Type B pancreatic cell (in vitro differentiated cells): Measurements from ENCODE around the gene ADIRF. TPM values are rescaled to one million over a fixed set of nuclear protein-coding genes. Genes with fewer than 3 reads are reported as not detected.

ENCODE experiments used
- DNase-seq: peaks from one replicate; pipeline ENCODE4 v3.0.0; 2021; ENCODE audit warnings: mixed read lengths; ENCODE audit not compliant: unreplicated experiment; ENCODE audit errors: extremely low spot score
- H3K27ac Mint-ChIP-seq: 2 replicates; pipeline ENCODE4 v1.8.0; 2021; ENCODE audit warnings: mild to moderate bottlenecking, mixed read lengths
- H3K27me3 Mint-ChIP-seq: 2 replicates; pipeline ENCODE4 v1.8.0; 2021; ENCODE audit warnings: mixed read lengths
- H3K36me3 Mint-ChIP-seq: 2 replicates; pipeline ENCODE4 v1.8.0; 2021; ENCODE audit warnings: mixed read lengths
- H3K4me1 Mint-ChIP-seq: one replicate; pipeline ENCODE4 v1.8.0; 2021; ENCODE audit warnings: mixed read lengths; ENCODE audit not compliant: unreplicated experiment
- H3K4me3 Mint-ChIP-seq: 2 replicates; pipeline ENCODE4 v1.8.0; 2021; ENCODE audit warnings: mild to moderate bottlenecking, mixed read lengths
- H3K9me3 Mint-ChIP-seq: 2 replicates; pipeline ENCODE4 v1.8.0; 2021; ENCODE audit warnings: mixed read lengths
- total RNA-seq: library from RNA; stranded (reverse); gene quantifications from 2 replicates; pipeline ENCODE4 v1.2.1, GENCODE V29; 2021; ENCODE audit warnings: low replicate concordance
- TF ChIP-seq, protein P1 (sequence below): fragments of 200-600 bp; sonication (generic); conservative IDR thresholded peaks from 2 replicates; pipeline ENCODE4 v1.5.0; 2021; ENCODE audit warnings: antibody characterized with exemption, mild to moderate bottlenecking

The ADIRF gene
- total RNA-seq, 1 donor from 2014 or later: not detected

DNA sequence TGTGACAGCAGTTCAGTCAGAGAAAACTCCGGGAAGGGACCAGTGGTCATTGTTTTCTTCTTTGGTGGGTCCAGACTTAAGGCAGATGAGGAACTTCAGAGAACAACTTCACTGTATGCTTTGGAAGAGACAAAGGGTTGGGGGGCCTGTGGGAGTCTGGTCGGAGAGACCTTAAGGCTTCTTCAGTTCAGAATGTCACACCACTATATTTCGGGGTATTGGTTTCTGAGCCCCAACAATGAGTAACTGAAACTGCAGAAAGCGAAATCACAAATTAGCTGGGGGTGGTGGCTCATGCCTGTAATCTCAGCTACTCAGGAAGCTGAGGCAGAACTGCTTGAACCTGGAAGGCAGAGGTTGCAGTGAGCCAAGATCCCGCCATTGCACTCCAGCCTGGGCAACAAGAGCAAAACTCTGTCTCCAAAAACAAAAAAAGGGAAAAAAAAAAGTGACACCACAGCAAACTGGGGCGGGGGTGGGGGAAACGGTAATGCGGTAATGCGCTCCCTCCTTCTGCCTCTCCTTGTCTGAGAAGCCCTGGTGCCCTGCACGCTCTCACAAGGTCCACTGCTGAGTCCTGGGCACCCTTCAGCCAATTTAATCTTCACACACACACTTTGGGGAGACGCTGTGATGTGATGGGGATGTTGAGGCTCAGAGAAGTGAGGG, 2.2 kb upstream of the ADIRF start:
- H3K4me3 Mint-ChIP-seq: peak overlapping the region; percentile 57

DNA sequence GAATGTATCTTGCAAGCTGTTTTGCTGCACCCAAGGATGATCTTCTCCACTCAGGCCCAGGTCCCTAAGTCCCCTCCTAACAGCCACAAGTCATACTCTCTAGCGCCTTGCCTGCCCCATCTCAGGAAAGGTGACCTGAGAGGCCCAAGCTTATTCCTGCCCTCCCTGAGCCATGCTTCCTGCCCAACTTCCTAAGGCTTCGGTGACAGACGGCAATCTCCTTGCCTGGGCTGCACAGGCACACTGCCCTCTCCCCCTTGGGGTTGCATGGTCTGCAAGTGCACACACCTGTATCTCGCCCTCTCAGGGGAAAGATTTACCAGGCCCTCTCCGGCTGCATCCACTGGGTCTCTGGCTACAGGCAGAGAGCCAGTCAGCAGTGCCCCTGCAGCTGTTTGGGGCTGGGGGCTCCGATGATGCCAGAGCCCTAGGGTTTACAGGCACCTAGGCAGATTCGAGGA, 771 bp upstream of the ADIRF start:
- H3K27me3 Mint-ChIP-seq: no peaks in the 10 kb centered on the region
- peaks cover 3% of the 10 kb centered on the region for H3K36me3 Mint-ChIP-seq
- no peak overlapping the region for H3K4me3 Mint-ChIP-seq
- DNase-seq: no peak
- H3K27ac Mint-ChIP-seq: no peak overlapping the region
- peaks cover 31% of the 10 kb centered on the region for H3K4me1 Mint-ChIP-seq
- H3K9me3 Mint-ChIP-seq: no peaks in the 10 kb centered on the region
- TF ChIP-seq, protein P1, sequence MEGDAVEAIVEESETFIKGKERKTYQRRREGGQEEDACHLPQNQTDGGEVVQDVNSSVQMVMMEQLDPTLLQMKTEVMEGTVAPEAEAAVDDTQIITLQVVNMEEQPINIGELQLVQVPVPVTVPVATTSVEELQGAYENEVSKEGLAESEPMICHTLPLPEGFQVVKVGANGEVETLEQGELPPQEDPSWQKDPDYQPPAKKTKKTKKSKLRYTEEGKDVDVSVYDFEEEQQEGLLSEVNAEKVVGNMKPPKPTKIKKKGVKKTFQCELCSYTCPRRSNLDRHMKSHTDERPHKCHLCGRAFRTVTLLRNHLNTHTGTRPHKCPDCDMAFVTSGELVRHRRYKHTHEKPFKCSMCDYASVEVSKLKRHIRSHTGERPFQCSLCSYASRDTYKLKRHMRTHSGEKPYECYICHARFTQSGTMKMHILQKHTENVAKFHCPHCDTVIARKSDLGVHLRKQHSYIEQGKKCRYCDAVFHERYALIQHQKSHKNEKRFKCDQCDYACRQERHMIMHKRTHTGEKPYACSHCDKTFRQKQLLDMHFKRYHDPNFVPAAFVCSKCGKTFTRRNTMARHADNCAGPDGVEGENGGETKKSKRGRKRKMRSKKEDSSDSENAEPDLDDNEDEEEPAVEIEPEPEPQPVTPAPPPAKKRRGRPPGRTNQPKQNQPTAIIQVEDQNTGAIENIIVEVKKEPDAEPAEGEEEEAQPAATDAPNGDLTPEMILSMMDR: no peak

More for the DNA sequence above, 2.2 kb upstream of the ADIRF start:
- H3K9me3 Mint-ChIP-seq: no peaks in the 10 kb centered on the region
- H3K4me1 Mint-ChIP-seq: peaks cover 25% of the 10 kb centered on the region
- peak overlapping the region; percentile 82 for H3K27ac Mint-ChIP-seq
- TF ChIP-seq, protein P1: no peak
- peaks cover 3% of the 10 kb centered on the region for H3K36me3 Mint-ChIP-seq
- DNase-seq: no peak
- no peaks in the 10 kb centered on the region for H3K27me3 Mint-ChIP-seq

DNA sequence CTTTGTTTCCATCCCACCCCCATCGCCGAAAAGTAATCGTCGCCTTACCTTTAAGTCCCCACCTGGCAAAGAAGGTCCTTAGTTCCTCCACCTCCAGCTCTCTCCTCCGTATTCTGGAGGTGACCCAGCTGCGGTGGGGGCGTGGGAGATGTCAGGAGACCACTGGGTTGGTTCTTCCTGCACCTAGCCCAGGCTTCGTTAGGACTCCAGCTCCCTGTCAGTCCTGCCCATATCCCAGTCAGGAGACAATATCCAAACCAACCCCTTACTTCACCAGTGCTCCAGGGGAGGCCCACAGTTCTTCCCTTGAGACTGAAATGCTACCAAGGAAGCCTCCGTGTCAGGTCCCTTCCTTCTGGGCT, 693 bp downstream of the ADIRF start:
- H3K27ac Mint-ChIP-seq: peak overlapping the region; percentile 61
- no peaks in the 10 kb centered on the region for H3K9me3 Mint-ChIP-seq
- H3K36me3 Mint-ChIP-seq: peaks cover 3% of the 10 kb centered on the region
- H3K4me3 Mint-ChIP-seq: peak overlapping the region; percentile 78
- peaks cover 4% of the 10 kb centered on the region for H3K27me3 Mint-ChIP-seq
- DNase-seq: no peak
- peaks cover 41% of the 10 kb centered on the region for H3K4me1 Mint-ChIP-seq
- TF ChIP-seq, protein P1: no peak

DNA sequence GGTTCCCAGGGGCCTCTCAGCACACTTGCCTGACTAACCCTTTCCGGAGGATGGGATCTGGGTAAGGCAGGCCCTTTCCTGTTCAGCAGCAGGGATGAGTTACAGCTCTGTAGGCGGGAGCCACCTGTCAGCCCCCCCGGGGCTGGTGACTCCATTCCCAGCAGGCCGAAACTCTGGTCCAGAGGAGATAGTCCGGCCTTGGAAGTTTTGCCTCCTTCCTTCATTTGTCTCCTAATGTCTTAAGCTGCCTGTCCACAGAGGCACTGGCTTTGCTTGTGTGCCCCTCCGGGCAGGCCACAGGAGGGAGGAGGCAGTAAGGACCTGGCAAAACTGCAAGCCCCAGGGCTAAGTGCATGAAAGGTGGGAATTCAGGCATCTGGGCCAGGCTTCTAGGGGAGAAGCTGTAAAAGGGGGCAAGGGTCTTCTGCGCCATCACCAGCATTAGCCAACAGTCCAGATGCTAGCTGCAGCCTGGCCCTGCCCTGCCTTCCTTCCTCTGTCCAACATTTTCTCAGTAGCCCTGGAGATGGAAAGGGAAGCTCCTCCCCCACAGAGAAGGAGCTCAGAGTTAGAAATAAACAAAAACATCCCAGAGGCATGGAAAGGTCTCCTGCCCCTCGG, 1.2 kb downstream of the ADIRF start:
- peaks cover 5% of the 10 kb centered on the region for H3K36me3 Mint-ChIP-seq
- H3K4me3 Mint-ChIP-seq: peak overlapping the region; percentile 78
- DNase-seq: no peak
- H3K27me3 Mint-ChIP-seq: peaks cover 4% of the 10 kb centered on the region
- peaks cover 44% of the 10 kb centered on the region for H3K4me1 Mint-ChIP-seq
- TF ChIP-seq, protein P1: no peak
- no peaks in the 10 kb centered on the region for H3K9me3 Mint-ChIP-seq
- H3K27ac Mint-ChIP-seq: peak overlapping the region; percentile 61

DNA sequence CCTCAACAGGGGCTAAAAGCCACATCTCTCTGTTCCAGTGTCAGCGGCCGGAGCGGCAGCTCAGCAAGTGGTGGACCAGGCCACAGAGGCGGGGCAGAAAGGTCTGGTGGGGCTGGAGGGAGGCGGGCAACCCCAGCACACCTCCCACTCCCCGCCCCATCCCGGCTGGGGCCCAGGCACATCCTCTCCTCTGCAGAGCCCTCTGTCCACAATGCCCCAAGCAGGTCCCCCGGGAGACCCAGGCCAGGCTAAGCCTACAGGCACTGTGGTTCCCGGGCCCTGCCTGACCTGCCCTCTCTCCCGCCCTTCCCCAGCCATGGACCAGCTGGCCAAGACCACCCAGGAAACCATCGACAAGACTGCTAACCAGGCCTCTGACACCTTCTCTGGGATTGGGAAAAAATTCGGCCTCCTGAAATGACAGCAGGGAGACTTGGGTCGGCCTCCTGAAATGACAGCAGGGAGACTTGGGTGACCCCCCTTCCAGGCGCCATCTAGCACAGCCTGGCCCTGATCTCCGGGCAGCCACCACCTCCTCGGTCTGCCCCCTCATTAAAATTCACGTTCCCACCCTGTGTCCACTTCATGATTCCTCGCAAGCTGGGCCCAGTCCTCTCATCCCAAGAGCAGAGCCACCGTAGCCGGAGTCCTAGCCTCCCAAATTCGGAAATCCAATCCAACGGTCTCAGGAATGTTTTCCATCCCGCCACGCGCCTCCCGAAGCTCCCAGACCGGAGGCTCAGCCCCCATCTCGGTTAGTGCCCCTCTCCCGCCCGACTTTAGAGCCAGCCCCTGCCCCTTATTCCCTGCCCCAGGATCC, 2.1 kb downstream of the ADIRF start:
- Mint-ChIP-seq H3K9me3 (no peaks in the 10 kb centered on the region), H3K36me3 (peaks cover 4% of the 10 kb centered on the region), H3K27me3 (peaks cover 4% of the 10 kb centered on the region), H3K27ac (peak overlapping the region; percentile 95), H3K4me1 (peaks cover 42% of the 10 kb centered on the region), H3K4me3 (peak overlapping the region; percentile 89)
- TF ChIP-seq, protein P1: no peak
- no peak for DNase-seq
